Measurements from ENCODE around the gene SETBP1.

Gene SETBP1

DNA sequence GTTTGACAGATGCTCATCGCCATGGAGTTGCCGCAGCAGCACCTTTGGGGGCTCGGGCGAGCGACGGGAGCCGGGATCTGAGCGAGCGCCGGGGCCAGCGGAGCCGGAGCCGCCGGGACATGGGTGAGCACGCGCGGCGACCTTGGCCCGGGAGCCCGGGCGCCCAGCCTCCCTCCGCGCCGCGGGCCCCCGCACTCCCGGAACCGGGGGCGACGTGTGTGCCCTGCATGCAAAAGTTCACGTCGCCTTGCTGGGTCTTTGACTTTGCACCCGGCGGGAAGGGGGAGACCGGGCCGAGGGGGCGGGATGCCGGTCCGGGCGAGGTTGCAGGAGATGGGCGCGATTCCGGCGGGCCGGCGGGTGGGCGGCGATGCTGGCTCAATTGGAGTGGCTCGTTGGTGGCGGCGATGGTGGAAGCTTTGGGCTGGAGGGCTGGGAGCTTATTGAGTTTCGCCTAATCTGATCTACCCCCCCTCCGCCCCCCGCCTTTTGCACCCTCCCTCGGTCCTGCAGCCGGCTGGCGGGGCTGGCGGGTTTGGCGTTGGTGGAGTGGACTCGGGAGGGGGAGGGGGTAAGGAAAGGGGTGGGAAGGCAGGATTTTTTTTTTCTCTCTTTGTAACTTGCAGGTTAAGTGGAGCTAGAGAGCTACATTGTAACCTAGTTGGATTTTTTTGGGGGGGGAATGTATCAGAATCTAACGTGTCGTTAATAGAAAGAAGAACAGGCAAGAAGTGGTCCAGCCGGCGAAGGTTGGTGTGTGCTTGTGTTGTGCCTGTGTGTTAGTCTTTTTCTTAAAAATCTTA is at the start of gene SETBP1:
Gene SETBP1 (plus strand): TSS at position 616 of the 803 bp plus-strand sequence. CDS start 20,459 bp downstream, outside the sequence.
- peak within 1 kb of the TSS; percentile 63 for H3K4me3 ChIP-seq (ENCODE audit: low read depth, low read length)
- H3K9me3 ChIP-seq (ENCODE audit: control insufficient read depth, insufficient read depth, low read length), result no peaks in the 10 kb centered on the region
- H3K27me3 ChIP-seq (ENCODE audit: control insufficient read depth, insufficient read depth, low read length), result peaks cover 21% of the 10 kb centered on the region
- peaks cover 13% of the 10 kb centered on the region for H3K4me1 ChIP-seq (ENCODE audit: control insufficient read depth, insufficient read depth, low read length)
- H3K9ac ChIP-seq (ENCODE audit: low read depth, low read length), result no peak within 1 kb of the TSS
- no peaks in the 10 kb centered on the region for H3K36me3 ChIP-seq (ENCODE audit: control insufficient read depth, insufficient read depth, low read length)

DNA sequence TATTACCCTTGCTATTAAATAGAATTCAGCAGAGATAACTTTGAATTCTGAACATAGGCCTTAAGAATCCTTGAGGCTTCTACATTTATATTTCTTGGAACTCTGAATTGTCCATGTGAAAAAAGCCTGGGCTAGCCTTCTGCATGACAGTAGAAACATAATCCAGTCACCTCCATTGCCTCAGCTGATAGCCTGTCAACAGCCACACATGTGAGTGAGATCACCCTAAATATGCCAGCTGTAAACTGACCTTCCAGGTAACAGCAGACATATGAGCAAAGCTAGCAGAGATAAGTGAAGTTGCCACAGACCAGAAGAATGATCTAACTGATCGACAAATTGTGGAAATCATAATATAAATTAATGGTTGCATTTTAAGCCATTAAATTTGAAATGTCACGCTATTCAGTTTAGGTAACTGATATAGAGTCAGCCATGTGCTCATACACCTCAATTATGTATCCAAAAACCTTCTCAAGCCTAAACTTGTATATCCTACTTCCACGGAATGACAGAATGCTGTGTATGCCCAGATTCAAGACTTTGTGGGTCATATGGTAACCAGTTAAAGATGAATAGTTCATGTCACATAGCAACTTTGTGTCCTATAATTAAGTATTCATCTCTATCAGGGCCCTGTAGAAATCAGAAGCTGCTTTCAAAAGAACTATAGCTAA is 48.1 kb upstream of the SETBP1 start:
- H3K4me3 ChIP-seq (ENCODE audit: low read depth, low read length), result no peak overlapping the region
- H3K9me3 ChIP-seq (ENCODE audit: control insufficient read depth, insufficient read depth, low read length), result no peaks in the 10 kb centered on the region
- H3K27me3 ChIP-seq (ENCODE audit: control insufficient read depth, insufficient read depth, low read length), result no peaks in the 10 kb centered on the region
- H3K4me1 ChIP-seq (ENCODE audit: control insufficient read depth, insufficient read depth, low read length), result no peaks in the 10 kb centered on the region
- H3K36me3 ChIP-seq (ENCODE audit: control insufficient read depth, insufficient read depth, low read length), result no peaks in the 10 kb centered on the region
- H3K9ac ChIP-seq (ENCODE audit: low read depth, low read length), result no peak overlapping the region

DNA sequence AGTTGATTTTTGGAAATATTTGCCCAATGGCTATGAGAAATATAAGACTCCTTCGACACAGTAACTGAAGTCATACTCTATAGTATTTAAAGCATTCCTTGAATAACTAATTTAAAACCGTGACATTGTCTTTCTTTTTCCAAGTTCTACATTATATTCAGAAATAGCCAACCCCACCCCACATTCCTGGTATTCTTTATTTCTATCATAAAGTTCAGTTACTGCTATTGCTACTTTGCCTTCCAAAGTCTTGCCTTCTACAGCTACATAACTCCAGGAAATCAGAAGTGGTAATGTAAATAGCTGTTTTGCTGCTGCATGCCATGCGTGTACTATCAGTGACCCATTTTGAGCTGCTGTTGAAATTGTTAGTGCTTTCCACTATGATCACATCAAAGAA is 45.1 kb upstream of the SETBP1 start:
- H3K36me3 ChIP-seq (ENCODE audit: control insufficient read depth, insufficient read depth, low read length), result no peaks in the 10 kb centered on the region
- no peak overlapping the region for H3K4me3 ChIP-seq (ENCODE audit: low read depth, low read length)
- no peaks in the 10 kb centered on the region for H3K27me3 ChIP-seq (ENCODE audit: control insufficient read depth, insufficient read depth, low read length)
- H3K9ac ChIP-seq (ENCODE audit: low read depth, low read length), result no peak overlapping the region
- H3K4me1 ChIP-seq (ENCODE audit: control insufficient read depth, insufficient read depth, low read length), result no peaks in the 10 kb centered on the region
- H3K9me3 ChIP-seq (ENCODE audit: control insufficient read depth, insufficient read depth, low read length), result no peaks in the 10 kb centered on the region

DNA sequence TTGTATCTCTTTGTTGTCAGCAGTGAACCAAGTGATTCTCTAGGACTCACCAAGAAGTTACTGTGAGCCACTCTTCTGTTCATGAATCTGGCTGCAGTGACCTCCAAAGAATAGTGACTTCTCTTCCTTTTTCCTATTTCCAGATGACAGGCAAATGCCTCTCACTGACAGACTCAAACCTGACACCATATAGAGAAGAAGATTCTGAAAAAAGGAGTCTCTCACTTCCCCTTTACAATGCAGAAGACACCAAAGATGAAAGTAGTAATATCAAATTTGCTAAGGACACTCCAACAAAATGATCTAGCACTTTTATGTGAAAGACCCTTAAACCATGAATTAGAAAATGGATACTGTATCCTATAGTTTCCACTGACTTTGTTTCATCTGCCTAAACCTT is 44.4 kb upstream of the SETBP1 start:
- Histone ChIP-seq H3K27me3 (ENCODE audit: control insufficient read depth, insufficient read depth, low read length) (no peaks in the 10 kb centered on the region), H3K9ac (ENCODE audit: low read depth, low read length) (no peak overlapping the region), H3K4me1 (ENCODE audit: control insufficient read depth, insufficient read depth, low read length) (no peaks in the 10 kb centered on the region), H3K36me3 (ENCODE audit: control insufficient read depth, insufficient read depth, low read length) (no peaks in the 10 kb centered on the region), H3K4me3 (ENCODE audit: low read depth, low read length) (no peak overlapping the region), H3K9me3 (ENCODE audit: control insufficient read depth, insufficient read depth, low read length) (no peaks in the 10 kb centered on the region)

DNA sequence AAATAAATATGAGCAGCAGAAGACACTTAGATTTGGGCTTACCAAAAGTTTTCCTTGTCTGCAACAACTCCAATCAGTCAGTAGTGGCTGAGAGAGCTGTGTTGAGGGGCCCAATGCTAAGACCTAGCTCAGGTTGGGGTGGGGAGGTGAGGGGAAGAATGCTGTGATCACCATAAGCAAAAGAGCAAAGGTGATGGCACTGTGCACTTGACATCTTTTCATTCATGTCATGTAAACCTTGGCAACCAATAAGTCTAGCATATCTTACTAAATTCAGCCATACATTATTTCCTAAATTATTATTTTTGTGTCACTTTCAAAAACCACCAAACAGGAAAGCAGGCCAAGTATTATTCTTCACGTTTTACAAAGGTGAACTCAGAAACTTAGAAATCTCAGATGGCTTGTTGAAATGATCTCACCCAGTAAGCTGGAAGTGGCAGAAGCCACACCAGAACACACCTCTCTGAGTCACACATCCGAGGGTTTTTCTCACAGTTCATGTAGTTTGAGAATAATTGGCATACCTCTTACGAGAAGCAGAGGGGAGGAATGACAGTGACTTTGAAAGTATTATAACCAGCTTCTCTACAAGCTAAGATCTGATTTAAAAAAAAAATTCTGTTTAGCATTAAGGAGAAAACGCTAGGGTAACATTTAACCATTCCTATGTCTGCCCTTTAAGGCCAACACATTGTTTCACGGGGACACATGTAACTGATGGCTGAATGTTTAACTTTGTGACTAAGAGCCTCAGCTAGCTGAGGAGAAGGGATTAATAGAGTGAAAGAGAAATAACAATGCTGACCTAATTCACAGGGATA is 43.3 kb upstream of the SETBP1 start:
- H3K9me3 ChIP-seq (ENCODE audit: control insufficient read depth, insufficient read depth, low read length), result no peaks in the 10 kb centered on the region
- no peak overlapping the region for H3K4me3 ChIP-seq (ENCODE audit: low read depth, low read length)
- H3K4me1 ChIP-seq (ENCODE audit: control insufficient read depth, insufficient read depth, low read length), result no peaks in the 10 kb centered on the region
- H3K9ac ChIP-seq (ENCODE audit: low read depth, low read length), result no peak overlapping the region
- H3K27me3 ChIP-seq (ENCODE audit: control insufficient read depth, insufficient read depth, low read length), result no peaks in the 10 kb centered on the region
- no peaks in the 10 kb centered on the region for H3K36me3 ChIP-seq (ENCODE audit: control insufficient read depth, insufficient read depth, low read length)

DNA sequence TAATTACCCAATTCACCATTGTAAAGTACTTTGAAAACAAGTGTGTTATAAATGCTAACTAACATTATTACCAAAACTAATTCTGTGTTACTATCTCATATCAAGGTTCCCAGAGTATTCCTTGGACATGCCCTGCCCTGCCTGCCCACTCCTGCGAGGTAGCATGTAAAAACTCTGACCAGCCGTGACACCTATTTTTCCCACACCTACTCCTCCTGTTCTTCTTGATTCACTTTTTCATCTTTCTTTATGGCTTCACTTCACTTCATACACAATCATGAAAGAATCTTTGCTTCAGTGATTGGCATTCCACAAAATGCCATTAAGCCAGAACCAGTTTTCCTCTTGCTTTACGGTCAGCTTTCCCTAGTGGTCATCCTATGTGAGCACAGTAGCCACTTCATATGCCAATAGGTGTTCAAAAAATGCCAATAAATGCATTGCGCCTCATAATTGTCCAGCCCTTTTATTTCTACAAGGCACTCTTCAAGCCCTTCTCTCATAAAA is 42.6 kb upstream of the SETBP1 start:
- Histone ChIP-seq H3K36me3 (ENCODE audit: control insufficient read depth, insufficient read depth, low read length) (no peaks in the 10 kb centered on the region), H3K4me3 (ENCODE audit: low read depth, low read length) (no peak overlapping the region), H3K4me1 (ENCODE audit: control insufficient read depth, insufficient read depth, low read length) (no peaks in the 10 kb centered on the region)

DNA sequence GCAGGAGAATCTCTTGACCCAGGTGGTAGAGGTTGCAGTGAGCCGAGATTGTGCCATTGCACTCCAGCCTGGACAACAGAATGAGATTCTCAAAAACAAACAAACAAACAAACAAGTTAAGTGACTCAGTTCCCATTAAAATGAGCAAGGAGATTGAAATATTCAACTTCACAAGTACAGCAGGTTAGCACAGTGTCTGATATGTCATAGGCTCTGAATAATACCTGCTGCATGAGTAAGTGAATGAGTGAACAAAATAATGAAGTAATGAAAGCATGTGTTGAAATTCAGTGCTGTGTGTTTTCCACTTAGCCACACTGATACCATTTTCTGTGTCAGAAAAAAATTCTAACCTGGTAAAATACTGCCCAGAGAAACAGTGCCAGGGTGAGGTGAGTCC is 41.9 kb upstream of the SETBP1 start:
- Histone ChIP-seq H3K9ac (ENCODE audit: low read depth, low read length) (no peak overlapping the region), H3K4me3 (ENCODE audit: low read depth, low read length) (no peak overlapping the region), H3K27me3 (ENCODE audit: control insufficient read depth, insufficient read depth, low read length) (no peaks in the 10 kb centered on the region), H3K9me3 (ENCODE audit: control insufficient read depth, insufficient read depth, low read length) (no peaks in the 10 kb centered on the region), H3K36me3 (ENCODE audit: control insufficient read depth, insufficient read depth, low read length) (no peaks in the 10 kb centered on the region), H3K4me1 (ENCODE audit: control insufficient read depth, insufficient read depth, low read length) (no peaks in the 10 kb centered on the region)

More for the DNA sequence above, 42.6 kb upstream of the SETBP1 start:
- Histone ChIP-seq H3K27me3 (ENCODE audit: control insufficient read depth, insufficient read depth, low read length) (no peaks in the 10 kb centered on the region), H3K9me3 (ENCODE audit: control insufficient read depth, insufficient read depth, low read length) (no peaks in the 10 kb centered on the region), H3K9ac (ENCODE audit: low read depth, low read length) (no peak overlapping the region)

DNA sequence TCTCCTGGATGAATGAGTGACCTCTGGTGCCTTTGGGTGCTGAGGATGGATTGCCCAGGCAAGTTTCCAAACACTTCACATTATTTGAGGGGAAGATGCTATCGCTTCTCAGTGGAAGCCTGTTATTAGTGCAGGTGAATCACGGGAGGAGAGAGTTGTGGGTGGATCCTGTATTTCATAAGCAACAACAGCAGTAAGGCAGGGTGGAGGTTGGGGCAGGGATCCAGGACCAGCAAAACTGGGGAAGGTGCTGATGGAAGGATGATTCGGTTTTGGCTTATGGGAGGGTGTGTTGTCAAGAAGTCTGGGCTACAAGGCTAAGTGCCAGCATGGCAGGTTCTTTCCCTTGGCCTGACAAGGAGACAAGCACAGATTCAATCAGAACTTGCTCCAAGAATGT is 37.7 kb upstream of the SETBP1 start:
- H3K36me3 ChIP-seq (ENCODE audit: control insufficient read depth, insufficient read depth, low read length), result no peaks in the 10 kb centered on the region
- H3K9me3 ChIP-seq (ENCODE audit: control insufficient read depth, insufficient read depth, low read length), result no peaks in the 10 kb centered on the region
- H3K4me1 ChIP-seq (ENCODE audit: control insufficient read depth, insufficient read depth, low read length), result no peaks in the 10 kb centered on the region
- no peaks in the 10 kb centered on the region for H3K27me3 ChIP-seq (ENCODE audit: control insufficient read depth, insufficient read depth, low read length)
- no peak overlapping the region for H3K4me3 ChIP-seq (ENCODE audit: low read depth, low read length)
- H3K9ac ChIP-seq (ENCODE audit: low read depth, low read length), result no peak overlapping the region

DNA sequence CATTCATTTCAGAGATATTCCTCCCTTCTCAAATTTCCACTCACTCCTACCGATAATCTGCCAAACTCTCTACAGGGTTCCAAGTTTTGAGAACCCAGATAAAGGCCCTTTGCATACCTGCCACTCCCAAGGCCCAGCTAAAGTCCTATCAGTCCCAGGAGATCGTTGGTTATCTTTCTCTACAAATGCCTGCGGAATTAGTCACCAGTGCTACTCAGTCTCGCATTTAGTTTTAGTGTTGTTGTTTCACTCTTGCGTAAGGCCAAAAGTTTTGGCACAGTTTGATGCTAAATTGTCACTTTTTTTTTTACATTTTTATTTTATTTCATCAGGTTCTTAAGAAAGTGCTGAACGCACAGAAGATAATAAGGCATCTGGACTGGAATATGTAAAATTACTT is 29.2 kb upstream of the SETBP1 start:
- Histone ChIP-seq H3K4me1 (ENCODE audit: control insufficient read depth, insufficient read depth, low read length) (no peaks in the 10 kb centered on the region), H3K9ac (ENCODE audit: low read depth, low read length) (no peak overlapping the region), H3K9me3 (ENCODE audit: control insufficient read depth, insufficient read depth, low read length) (no peaks in the 10 kb centered on the region), H3K4me3 (ENCODE audit: low read depth, low read length) (no peak overlapping the region), H3K27me3 (ENCODE audit: control insufficient read depth, insufficient read depth, low read length) (no peaks in the 10 kb centered on the region), H3K36me3 (ENCODE audit: control insufficient read depth, insufficient read depth, low read length) (no peaks in the 10 kb centered on the region)

DNA sequence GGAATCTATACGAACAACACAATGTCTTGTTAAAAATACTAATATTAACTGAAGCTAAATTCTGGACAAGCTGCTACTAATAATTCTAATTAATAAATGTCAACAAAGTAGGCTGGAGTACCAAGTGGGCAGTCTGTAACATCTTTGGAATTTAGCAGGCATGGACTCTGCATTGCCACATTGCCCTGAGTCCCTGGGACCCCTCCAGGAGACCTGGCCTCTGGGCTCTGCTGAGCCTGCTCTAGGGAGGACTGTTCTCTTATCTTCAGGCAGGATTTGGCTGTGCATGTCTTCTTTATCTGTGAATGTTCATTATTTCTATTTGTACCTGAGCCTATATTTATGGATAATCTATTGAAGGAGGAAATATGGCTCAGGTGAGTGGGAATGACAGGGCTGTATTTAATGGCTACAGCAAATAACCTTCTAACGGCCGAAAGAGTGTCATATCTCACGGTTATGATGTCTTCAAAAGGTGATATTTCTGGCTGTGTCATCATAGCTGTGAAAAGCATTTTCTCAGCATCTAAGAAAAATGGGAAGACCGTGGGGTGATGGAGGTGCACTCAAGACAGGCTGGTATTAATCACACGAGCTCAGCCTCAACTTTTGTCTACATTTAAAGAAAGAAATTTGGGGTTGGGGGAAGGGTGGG is 28.6 kb upstream of the SETBP1 start:
- Histone ChIP-seq H3K9ac (ENCODE audit: low read depth, low read length) (no peak overlapping the region), H3K36me3 (ENCODE audit: control insufficient read depth, insufficient read depth, low read length) (no peaks in the 10 kb centered on the region), H3K4me1 (ENCODE audit: control insufficient read depth, insufficient read depth, low read length) (no peaks in the 10 kb centered on the region), H3K9me3 (ENCODE audit: control insufficient read depth, insufficient read depth, low read length) (no peaks in the 10 kb centered on the region), H3K27me3 (ENCODE audit: control insufficient read depth, insufficient read depth, low read length) (no peaks in the 10 kb centered on the region), H3K4me3 (ENCODE audit: low read depth, low read length) (no peak overlapping the region)

DNA sequence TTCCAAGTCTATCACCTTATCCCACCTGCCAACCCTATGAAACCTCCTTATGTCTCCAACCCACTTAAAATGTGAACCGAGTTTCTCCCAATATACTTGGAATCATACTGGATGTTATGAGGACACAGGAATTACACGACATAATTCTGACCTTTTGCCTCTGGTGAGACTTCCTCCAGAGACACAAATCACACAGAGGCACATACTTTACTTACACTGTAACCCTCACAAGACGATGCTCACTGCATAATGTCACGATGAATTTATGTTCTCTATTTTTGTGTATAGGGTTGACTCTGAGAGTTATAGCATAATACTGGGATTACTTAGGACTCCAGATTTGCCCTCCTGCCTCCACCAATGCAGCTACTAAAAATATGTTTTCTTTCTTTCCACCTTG is 28.0 kb upstream of the SETBP1 start:
- H3K4me1 ChIP-seq (ENCODE audit: control insufficient read depth, insufficient read depth, low read length), result no peaks in the 10 kb centered on the region
- no peaks in the 10 kb centered on the region for H3K27me3 ChIP-seq (ENCODE audit: control insufficient read depth, insufficient read depth, low read length)
- no peaks in the 10 kb centered on the region for H3K36me3 ChIP-seq (ENCODE audit: control insufficient read depth, insufficient read depth, low read length)
- H3K4me3 ChIP-seq (ENCODE audit: low read depth, low read length), result no peak overlapping the region
- no peak overlapping the region for H3K9ac ChIP-seq (ENCODE audit: low read depth, low read length)
- H3K9me3 ChIP-seq (ENCODE audit: control insufficient read depth, insufficient read depth, low read length), result no peaks in the 10 kb centered on the region
